ENCODE results near the gene LRP1B. TPM values are rescaled to one million over a fixed set of nuclear protein-coding genes. Genes with fewer than 3 reads are reported as not detected.

Gene LRP1B
- total and polyA plus RNA-seq, 2 of the 8 experiments (the other 6 are each of a cell fraction or from before 2014, with no cell fraction given), result 0.03 TPM; not detected in 1

GRCh38 chr2:140880573-140880972 is 1250.2 kb downstream of the LRP1B start (continued):
- no peak for TF ChIP-seq RNF2 (IDR thresholded peaks at IDR 0.05; ENCODE audit: borderline replicate concordance, low read depth, low read length, missing control alignments, poor library complexity, severe bottlenecking)
- TF ChIP-seq SP4 (IDR thresholded peaks at IDR 0.05; ENCODE audit: low read length), result no peak
- TF ChIP-seq GTF2F1 (IDR thresholded peaks at IDR 0.05; ENCODE audit: borderline replicate concordance, low read depth, low read length), result no peak
- TF ChIP-seq JUN (IDR thresholded peaks at IDR 0.05; ENCODE audit: low read depth, low read length), result no peak
- TF ChIP-seq SIX5 (IDR thresholded peaks at IDR 0.05; ENCODE audit: low read depth, low read length), result no peak
- TF ChIP-seq CHD2 (IDR thresholded peaks at IDR 0.05; ENCODE audit: low read length), result no peak

Data from H1 (cell line).